GM18858 (cell line): ENCODE results near the gene DDX42.
A peak's percentile ranks its signal among the peaks of the same experiment; 100 is the strongest.

ENCODE experiments used
- ATAC-seq: cut with Tn5 transposase; IDR thresholded peaks from one replicate; pipeline ENCODE4 v1.9.1; 2021; ENCODE audit not compliant: unreplicated experiment

The DDX42 gene

DNA sequence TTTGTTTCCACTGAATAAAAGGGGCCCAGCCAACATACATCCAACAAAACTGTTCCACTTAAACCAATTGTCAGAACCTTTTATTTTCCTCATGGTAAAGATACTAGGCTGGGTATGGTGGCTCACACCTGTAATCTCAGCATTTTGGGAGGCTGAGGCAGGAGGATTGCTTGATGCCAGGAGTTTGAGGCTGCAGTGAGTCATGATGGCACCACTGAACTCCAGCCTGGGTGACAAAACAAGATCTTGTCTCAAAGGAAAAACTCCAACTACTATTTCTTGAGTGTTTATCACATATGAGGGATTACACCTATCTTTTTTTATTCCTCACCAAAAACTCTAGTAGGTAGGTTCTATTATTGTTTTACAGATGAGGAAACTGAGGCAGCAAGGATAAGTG lies 48.6 kb downstream of the DDX42 start:
- no peak for ATAC-seq

DNA sequence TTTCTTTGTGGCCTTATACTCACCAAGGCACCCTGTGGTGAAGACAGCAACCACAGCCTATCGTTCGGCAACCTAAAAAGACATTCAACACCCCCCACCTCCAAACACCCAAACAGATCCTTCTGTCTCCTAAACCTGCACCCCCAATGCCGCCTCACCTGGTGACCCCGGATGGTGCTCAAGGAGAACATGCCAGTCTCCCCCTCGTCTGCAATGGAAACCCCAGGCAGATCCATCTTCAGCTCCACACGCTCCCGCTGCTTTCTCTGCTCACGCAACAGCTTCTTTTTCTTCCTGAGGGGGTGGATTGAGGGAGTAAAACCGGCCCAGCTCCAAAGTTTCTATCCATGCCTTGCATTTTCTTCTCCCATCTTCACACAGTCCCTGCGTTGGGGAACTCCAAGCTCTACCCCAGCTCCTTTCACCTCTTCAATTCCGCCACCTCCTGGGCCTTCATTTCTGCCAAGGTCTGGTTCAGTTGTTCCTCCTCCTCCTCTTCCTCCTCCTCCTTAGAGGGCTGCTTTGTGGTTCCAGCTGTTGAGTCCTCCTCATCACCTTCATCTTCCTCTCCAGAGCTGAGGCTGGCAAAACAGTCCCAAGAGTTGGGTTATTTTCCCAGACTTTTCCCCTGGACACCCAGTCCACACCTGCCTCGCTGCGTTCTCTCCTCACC lies 49.8 kb downstream of the DDX42 start:
- no peak for ATAC-seq

DNA sequence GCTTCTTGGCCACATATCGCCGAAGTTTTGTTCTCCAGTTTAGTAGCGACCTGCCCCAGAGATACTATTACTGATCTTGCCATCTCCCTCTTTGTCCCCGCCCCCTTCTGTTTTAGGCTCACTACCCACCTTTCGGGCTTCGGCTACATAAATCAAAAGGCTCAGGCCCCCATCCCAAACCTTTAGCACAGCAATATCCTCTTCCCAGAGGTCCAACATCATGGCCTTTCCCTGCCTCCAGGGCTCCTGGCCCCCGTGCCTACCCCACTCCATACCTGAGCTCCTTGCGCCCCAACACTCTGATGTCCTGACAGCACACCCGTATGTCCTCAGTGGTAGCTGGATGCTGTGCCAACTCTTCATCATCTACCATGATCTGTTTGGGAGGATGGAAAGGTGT lies 50.4 kb downstream of the DDX42 start:
- no peak for ATAC-seq

DNA sequence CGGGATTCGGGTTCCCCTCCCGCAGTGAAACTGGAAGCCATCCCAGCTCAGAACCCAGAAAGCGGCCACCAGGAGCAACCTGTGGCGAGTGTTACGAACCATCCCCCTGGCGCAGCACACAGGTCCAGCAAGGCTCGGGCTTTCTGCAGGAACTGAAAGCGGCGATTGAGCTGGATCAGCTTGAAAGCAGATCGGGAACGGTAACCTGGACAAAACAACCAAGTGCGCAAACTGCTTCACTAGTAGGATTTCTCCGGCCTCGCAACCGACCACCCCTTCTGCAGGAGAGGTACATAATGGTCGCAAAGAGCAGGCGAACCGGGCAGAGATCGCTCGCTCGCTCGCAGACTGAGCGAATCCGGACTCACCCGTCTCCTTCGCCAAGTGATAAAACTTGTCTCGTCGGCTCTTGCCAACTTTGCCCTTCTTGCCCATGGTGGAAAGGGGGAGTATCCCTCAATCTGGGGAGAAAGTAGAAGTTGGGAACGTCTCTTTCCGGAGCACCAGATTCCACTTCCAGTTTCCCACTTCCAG lies 52.6 kb downstream of the DDX42 start:
- ATAC-seq = no peak

DNA sequence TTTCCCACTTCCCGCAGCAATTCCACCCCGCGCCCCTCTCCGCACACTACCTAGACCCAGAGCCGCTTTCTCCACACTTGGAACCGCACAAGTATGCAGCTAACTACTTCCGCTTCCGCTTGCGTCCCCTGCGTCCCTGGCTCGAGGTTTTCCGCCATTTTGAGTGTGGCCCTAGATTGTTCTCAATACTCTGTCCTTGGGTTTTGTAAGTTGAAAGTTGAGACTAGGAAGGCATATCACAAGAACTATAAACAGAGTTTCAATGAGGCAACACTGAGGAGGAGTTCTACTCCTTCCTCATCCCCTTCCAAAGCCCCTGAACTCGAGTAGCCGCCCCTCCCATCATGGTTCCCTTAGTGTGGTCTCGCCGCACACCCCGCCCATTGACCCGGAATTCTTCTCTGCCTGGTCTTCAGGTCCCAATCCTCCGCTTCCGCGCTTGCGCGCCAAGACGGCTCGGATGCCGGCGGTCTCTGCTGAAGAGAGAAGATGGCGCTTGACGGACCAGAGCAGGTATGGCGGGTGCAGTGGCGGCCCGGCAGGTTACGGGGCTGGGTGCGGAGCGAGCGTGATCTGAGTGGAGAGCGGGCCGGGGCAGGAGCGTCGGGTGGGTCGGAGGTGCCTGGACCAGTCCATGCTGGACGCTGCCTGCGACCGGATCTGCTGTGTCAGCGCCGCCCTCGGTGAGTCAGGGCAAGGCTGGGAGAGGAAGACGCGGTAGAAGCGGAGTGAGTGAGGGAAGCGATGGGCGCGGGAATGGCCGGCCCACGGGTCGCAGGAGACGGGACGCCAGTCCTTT lies 53.2 kb downstream of the DDX42 start, which contains the start of the genes FTSJ3 and PSMC5:
Gene FTSJ3 (minus strand): TSS at position 662 of the 799 bp plus-strand sequence. CDS start 761 bp downstream, outside the sequence.
Gene PSMC5 (plus strand): TSS at position 430 of the 799 bp plus-strand sequence. CDS start 60 bp downstream, at position 490.
- peak; percentile 61 for ATAC-seq

DNA sequence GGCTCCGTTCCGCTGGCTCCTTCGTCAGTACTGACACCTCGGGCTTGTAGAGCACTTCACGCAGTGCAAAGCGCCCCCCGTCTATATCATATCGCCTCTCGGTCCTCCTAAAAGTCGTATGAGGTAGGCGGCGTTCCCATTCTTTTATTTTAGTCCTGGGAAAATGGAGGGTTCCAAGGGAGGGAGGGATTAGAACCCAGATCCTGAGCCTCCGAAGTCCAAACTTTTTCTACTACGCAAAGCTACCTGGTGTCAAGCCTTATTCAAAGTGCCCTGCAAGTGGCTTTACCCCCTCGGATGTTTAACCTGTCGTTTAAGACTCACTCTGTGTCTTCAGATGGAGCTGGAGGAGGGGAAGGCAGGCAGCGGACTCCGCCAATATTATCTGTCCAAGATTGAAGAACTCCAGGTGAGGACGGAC lies 53.8 kb downstream of the DDX42 start:
- ATAC-seq = no peak

DNA sequence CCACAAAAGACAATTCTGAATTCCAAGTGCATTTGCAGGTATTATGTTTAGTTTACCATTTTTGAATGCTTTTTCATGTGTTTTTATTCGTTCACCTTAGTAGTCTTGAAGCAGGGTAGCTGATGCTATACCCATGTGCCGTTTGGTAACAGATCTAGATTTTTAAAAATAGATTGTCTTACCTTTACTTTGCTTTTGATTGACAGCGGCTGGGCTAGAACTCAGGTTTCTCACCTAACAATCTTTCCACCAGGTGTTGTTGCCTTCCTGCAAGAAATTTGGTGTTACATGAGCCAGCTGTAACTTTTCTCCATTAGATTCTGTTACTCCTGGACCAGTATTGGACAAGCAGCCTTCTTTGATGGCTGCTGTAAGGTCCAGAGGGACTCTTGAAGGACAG lies 55.0 kb downstream of the DDX42 start:
- ATAC-seq = no peak

DNA sequence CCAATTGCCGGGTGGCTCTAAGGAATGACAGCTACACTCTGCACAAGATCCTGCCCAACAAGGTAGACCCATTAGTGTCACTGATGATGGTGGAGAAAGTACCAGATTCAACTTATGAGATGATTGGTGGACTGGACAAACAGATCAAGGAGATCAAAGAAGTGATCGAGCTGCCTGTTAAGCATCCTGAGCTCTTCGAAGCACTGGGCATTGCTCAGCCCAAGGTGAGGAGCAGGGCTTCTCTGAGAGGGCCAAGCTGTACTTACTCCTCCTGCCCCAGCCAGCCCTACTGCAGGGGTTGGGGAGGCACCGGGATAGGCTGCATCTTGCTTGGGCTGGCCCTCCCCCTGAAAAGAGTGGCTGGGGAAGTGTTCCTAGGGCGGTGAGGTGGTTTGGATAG lies 56.3 kb downstream of the DDX42 start:
- ATAC-seq = no peak

DNA sequence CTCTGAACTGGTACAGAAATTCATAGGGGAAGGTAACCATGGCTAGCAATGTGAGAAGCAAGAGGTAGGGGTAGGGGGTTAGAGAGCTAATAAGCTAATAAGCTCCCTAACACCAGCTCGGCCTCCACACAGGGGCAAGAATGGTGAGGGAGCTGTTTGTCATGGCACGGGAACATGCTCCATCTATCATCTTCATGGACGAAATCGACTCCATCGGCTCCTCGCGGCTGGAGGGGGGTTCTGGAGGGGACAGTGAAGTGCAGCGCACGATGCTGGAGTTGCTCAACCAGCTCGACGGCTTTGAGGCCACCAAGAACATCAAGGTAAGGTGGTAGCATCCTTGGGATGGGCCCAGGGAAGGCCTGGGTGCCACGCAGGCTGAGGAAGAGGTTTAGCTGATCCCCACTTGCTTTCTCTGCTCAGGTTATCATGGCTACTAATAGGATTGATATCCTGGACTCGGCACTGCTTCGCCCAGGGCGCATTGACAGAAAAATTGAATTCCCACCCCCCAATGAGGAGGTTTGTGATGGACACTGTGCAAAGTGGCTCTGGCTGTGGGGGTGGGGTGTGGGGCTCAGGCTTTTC lies 57.0 kb downstream of the DDX42 start:
- no peak for ATAC-seq

DNA sequence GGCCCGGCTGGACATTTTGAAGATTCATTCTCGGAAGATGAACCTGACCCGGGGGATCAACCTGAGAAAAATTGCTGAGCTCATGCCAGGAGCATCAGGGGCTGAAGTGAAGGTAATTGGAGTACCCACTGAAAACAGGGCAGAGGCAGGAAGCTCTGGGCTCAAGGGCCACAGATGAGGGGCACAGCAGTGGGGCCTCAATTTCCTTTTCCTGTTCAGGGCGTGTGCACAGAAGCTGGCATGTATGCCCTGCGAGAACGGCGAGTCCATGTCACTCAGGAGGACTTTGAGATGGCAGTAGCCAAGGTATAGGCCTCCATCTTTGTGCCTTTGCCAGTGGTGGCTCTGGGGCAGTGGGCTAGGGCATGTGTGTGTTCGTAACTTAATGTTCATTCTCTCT lies 57.5 kb downstream of the DDX42 start:
- no peak for ATAC-seq

DNA sequence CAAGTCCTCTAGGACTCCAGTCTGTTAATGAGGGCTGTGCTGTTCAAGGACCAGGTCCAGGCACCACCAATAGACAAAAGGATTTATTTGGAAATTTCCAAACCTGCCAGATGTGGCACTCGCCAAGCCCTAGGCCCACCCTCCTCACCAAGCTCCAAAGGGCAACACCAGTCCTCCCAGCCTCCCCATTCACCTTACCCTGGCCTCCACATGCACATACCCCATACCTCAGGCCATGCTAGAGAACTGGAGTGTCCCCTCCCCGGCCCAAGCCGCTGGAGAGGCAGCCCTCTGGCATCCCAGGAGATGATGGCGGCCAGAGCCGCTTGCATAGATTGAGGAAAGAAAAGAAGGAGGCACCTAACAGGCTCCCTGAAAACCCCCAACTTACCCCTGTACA lies 58.0 kb downstream of the DDX42 start:
- ATAC-seq = no peak

DNA sequence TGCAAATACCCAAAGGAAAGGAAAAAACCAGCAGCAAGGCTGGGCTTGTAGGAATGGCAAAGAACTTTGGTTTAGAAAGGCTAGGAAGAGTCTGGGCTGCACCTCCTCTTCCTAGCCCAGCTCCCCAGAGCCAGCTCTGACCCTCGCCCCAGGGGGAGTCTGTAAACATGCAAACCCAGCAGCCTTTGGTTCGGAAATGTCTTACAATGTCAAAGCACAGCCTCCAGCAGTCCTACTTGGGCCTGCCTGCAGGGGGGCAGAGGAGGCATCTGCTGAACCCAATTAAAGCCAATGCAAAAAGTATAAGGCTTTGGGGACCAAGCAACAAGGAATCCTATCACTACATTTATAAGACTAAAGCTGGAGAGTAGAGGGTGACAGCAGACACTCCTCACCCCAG lies 58.5 kb downstream of the DDX42 start:
- no peak for ATAC-seq

DNA sequence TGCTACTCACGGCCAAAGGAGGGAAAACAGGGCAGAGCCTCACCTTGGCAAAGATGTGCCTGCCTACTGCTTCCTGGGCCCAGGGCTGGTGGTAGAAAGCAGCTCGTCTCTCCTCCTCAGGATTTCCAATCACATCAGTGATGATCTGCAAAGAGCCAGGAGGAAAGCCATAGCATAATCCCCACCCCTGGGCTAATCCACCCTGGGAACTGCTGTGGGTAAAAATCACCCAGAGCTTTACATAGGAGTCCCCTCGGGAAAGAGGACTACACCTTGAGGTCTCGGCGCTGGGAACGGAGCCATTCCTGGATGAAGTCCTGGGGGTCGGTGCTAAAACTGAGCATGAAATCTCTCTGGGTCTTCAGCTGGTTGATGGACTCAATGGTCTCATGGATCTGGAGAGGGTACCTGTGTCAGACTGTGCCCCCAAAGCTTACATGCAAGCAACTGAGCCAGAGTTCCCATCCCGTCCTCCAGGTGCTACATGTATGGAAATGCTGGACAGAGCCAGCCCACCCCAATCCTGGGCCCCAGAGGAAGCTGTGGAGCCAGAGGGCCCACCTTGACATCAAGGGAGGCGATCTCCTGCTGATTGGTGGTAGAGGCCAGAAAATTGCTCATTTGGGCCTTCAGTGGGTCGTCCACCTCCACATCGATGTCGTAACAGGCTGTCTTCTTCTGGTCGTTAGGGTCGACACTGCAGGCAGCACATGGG lies 59.2 kb downstream of the DDX42 start:
- ATAC-seq = no peak

DNA sequence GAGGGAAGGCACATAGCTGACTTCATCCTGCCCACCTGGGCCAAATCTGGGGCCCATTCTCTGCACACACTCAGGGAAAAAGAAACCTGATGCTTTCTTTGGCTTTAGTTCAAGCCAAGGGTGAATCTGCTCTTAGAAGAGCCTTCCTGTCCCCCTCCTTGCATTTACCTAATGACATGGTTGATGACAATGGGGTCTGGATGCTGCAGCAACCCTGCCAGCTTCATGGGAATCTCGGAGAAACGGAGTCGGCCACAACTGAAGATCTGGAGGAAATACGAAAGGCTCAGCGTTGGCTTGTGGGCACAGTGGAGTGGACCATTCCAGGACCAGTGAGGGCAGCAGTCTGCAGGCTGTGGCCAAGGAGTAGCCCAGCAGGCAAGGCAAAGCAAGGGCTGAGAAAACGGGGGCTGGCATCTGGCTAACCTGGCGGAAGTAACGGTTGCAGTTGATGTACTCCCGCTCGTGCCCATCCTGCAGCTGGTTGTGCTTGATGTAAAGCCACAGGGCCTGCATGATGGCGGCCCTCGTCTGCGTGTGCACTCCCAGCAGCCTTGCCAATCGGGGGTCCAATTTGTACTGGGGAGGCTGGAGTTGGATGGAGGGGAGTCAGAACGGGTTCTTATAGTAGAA lies 59.9 kb downstream of the DDX42 start:
- ATAC-seq = no peak

DNA sequence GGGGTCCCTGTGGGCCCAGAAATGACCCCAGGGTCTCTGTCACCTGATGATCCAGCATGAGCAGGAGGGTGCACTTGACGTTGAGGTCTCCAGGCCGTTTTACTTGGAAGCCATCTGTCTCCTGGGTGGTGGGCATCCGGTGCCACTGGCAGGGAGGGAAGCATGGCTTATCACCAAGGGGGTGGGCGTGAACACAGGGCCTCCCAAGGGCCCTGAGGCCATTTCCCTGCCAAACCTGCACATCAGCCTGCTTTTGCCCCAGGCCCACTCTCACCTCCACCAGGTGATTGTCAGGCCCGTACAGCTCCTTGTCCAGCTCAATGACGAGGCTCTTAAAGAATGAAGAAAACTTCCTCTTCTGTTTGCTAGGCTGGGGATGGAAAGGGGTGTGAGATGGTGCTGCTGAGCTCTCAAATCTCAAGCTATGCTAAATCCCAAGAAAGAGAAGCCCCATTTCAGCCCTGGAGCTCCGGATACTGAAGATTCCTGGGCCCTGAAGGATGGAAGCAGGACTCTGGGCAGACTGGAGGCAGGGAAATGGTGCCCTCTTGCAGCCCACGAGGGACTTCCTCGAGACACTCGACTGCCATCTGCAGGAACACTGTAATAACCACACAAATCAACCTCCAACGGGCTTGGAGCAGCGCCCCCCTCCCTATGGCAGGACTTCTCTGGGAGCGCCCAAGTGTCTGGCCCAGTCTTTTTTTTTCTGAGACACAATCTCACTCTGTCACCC lies 60.6 kb downstream of the DDX42 start:
- ATAC-seq = peak; percentile 63

DNA sequence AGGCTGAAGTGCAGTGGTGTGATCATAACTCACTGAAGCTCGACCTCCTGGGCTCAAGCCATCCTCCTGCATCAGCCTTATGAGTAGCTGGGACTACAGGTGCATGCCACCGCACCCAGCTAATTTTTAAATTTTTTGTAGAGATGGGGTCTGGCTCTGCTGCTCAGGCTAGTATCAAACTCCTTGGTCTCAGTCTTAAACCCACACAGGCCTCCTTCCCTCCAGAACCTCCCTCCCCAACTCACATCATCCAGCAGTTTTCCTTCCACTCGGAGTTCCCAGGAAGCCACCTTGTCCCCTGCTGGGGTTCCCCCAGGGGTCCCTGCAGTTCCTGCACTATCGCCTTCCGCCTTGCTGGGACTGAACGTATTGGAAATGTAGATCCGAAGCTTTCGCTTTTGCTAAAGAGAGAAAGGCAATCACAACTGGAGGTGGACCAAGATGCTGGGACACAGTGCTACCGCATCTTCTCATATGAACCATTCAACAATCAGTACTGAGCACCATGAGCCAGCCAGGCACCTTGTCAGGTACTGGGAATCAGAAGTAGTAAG lies 61.3 kb downstream of the DDX42 start:
- no peak for ATAC-seq

DNA sequence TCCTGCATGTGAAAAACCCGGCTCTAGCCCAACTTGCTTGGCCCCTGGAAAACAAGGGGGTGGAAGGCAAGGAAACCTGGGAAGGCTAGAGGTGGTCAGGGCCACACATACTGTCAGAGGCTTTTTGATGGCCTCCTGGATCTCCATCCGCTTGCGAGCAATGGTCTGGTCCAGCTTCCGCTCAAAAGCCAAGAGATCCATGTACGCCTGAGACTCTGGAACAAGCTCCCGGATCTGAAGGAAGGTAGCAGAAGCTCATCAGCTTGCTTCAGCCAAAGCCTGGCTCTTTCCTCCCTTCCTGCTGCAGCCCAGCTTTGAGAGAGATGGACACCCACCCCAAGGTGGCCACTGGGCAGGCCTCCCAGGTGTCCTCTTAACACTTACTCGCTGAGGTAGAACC lies 62.8 kb downstream of the DDX42 start:
- no peak for ATAC-seq

DNA sequence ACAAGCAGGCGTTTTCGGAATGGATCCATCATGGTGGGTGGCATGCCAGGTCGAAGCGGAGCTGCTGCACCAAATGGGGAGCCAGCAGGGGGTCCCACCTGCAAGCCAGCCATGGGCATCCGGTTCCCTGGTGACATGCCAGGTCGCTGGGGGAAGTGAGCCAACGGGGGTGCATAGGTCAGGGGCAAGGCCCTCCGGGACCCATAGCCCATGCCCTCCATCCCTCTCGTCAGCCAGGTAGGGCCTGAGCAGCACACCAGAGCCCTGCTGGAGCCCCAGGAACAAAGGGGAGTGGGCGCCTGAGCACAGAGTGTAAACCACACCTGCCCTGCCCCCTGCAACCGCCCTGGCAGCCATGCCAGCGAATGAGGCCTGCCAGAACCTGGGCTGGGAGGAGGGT lies 63.5 kb downstream of the DDX42 start:
- no peak for ATAC-seq

DNA sequence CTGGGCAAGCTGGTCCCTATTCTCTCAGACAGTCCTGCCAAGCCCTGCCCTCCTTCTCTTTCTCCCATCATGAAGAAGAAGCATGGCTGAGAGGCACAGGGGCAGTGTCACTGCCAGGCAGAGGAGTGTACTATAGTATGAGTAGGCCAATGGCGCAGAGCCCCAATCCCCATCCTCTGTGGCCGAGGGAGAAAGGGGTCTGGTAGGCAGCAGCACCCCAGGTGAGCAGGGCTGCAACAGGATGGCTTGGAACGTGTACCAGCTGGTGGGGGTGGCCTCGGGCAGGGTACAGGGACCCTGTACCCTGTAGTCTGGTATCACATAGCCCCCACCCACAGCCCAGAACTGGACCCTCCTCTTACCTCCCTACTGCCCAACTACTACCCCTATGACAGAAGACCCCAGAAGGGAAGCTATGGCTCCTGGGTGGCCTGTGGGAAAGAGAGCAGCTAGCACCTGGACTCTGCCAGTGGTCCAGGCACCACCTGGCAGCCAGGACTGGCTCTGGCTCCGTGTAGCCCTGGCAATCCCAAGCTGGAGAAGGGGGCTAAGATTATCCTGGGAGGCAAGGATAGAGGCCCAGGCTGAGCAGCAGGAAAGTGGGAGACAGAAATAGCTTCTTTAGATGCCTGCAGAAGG lies 64.1 kb downstream of the DDX42 start:
- no peak for ATAC-seq
